HG03439 (cell line): ENCODE measurements around the gene MCCD1.
A peak's percentile ranks its signal among the peaks of the same experiment; 100 is the strongest.
"Not testable (repeated sequence)": the region's sequence is repeated elsewhere in the genome, so short reads cannot be mapped to it uniquely, and the experiment has no call there.

Source experiments
- ATAC-seq: cut with Tn5 transposase; IDR thresholded peaks from one replicate; pipeline ENCODE4 v1.9.1; 2021; ENCODE audit warnings: mild to moderate bottlenecking, moderate library complexity; ENCODE audit not compliant: unreplicated experiment

Gene MCCD1

GRCh38 chr6:31541658-31542521, 13.1 kb downstream of the MCCD1 start, which contains the start of gene DDX39B:
Gene DDX39B (minus strand): TSS chr6:31542003. CDS start chr6:31540532, 1,471 bp downstream.
- peak; percentile 73 for ATAC-seq

DNA sequence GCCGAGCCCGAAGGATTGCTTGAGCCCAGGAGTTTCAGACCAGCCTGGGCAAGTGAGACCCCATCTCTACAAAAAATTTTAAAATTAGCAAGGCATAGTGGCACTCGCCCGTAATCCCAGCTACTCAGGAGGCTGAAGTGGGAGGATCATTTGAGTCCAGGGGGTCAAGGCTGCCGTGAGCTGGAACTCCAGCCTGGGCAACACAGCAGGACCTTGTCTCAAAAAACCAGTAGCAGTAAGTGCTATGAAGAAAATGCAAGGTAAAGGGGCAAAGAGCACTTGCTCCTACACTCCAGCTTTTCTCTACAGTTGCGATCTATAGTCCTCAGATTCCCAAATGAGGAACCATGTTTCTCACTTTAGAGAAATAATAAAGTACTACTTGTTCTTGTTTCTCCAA, 14.9 kb downstream of the MCCD1 start:
- ATAC-seq: no peak

DNA sequence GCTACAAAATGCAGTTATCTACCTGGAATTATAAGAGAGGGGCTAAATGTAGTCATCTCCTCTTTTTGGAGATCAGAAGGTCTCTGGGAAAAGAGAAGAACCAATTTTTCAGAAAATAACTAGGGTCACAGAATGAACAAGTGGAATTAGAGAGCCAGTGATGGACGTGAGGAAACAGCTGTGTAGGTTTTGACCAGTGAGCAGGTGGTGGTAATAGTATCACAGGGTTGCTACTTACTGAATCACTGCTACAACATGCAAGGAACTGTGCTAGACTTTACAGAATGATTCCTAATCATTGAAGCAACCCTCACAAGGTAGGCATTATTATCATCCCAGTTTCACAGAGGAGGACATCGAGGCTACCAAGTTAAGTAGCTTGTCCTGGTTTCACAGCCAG, 15.9 kb downstream of the MCCD1 start:
- ATAC-seq: no peak

DNA sequence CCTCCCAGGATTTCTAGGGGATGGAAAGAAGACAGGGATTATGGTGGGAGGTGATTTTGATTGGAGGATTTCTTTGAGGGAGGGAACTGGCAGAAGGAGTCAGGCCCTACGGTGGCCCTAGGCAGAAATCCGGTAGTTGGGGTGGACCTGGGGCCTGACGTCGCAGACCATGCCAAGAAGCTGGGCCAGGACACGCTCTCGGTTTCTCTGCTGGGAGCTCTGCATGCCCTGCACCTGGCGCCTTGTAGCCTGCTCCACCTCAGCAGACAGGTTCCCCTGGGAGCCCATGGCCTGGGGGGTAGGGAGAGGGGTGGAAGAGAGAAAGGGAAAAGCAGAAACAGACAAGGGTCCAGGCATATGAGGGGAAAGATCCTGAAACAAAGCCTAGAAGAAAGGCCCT, 16.5 kb downstream of the MCCD1 start:
- ATAC-seq: no peak

GRCh38 chr6:31546339-31546957, 17.7 kb downstream of the MCCD1 start, which contains the start of gene ATP6V1G2:
Gene ATP6V1G2 (minus strand): TSS chr6:31546608. CDS start chr6:31546559, 49 bp downstream.
- peak; percentile 41 for ATAC-seq

- peak; percentile 58 for ATAC-seq
Observed at GRCh38 chr6:31546958-31547726, 18.4 kb downstream of the MCCD1 start, which contains the start of gene NFKBIL1. Gene NFKBIL1 (plus strand): TSS chr6:31547608. CDS start chr6:31547695, 87 bp downstream.

DNA sequence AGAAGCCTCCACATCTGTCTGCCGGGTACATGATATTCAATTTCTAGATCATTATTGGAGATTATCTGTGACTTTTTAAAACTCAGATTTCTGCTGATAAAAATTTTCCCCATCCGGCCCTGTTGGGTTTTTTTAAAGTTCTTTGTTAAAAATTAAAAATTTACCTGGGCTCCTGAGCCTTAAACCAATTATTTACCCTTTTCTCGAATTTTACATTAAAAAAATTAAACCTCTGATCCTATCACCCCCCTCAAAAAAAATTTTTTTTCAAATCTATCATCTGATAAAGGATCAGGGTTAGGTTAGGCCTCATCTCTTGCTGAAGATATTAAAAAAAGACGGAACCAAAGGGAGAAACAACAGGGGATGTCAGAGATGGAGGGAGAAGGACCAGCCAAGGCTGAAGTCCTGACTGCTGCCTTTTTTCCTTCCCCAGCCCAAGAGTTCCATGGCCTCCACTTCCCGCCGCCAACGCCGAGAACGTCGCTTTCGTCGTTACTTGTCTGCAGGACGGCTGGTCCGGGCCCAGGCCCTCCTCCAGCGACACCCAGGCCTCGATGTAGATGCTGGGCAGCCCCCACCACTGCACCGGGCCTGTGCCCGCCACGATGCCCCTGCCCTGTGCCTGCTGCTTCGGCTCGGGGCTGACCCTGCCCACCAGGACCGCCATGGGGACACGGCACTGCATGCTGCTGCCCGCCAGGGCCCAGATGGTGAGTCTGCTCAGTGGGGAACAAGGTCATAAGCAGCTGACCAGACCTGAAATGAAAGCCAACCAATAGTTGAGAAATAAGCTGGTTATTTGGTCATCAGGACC, 19.2 kb downstream of the MCCD1 start:
- ATAC-seq: no peak

GRCh38 chr6:31548544-31548873, 19.7 kb downstream of the MCCD1 start:
- no peak for ATAC-seq

DNA sequence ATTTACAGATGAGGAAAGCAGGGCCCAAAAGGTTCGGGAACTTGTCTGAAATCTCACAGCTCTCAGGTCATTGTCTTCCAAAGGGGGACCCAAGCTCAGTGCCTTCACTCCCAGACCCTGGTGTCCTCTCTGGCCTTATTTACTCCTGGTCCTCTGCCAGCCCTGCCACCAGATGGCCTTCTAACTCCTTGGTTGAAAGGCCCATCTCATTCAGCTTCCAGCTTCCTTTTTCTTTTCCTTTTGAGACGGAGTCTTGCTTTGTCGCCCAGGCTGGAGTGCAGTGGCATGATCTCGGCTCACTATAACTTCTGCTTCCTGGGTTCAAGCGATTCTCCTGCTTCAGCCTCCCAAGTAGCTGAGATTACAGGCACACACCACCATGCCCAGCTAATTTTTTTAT, 22.6 kb downstream of the MCCD1 start:
- ATAC-seq: not testable (repeated sequence)

- ATAC-seq: no peak
Observed at GRCh38 chr6:31556307-31556706, 27.5 kb downstream of the MCCD1 start.

GRCh38 chr6:31557443-31558317, 28.9 kb downstream of the MCCD1 start:
- no peak for ATAC-seq

- ATAC-seq: no peak
Observed at GRCh38 chr6:31558318-31558625, 29.5 kb downstream of the MCCD1 start.

- ATAC-seq: no peak
Observed at GRCh38 chr6:31558631-31559500, 30.1 kb downstream of the MCCD1 start.

DNA sequence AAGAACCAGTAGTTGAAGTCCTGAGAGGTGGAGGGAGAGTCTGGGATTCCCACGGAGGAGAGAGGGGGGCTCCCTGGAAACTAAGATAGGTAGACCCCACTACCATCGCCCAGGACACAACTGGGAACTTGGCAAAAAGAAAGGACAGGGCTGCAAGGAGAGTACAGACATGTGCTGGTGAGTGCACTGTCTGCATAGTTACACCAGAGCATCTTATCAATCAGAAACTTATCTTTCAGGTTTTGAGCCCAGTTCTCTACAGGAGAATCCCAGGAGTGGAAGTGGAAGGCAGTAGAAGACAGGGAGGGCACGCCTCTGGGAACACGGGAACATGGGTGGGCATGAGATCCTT, 30.8 kb downstream of the MCCD1 start:
- ATAC-seq: peak; percentile 7

GRCh38 chr6:31559958-31560696, 31.4 kb downstream of the MCCD1 start:
- peak; percentile 65 for ATAC-seq

GRCh38 chr6:31560697-31561058, 31.9 kb downstream of the MCCD1 start:
- ATAC-seq: no peak

DNA sequence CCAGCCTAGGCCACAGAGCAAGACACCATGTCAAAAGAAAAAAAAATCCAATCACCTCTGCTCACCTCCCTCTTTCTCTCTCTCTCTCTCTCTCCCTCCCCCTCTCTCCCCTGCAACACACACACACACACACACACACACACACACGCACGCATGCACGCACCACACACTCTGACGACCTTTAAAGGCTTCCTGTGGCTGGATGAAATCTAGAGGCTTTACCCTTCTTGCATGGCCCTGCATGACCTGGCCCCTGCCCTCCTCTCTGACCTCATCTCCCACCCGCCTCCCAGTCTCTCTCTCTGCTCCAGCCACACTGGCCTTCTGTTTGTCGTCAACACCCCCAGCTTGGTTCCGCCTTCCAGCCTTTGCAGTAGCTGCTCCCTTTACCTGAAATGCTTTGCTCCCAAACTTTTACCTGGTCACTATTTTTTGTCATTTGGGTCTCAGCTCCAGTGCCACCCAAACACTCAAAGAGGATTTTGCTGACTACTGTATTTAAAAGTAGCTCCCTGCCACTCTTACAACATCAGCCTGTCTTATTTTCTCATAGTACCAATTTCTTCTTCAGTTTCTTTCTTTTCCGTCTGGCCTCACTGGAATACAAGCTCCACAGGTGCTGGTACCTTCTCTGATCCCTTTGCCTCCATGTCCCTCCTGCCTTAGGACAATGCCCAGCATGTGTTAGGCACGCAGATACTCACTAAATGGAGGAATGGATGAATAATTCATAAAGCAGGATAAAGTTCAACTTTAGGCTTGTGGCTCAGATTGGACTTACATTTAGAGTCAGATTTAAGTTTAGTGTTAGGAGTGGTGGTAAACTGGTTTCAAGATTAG, 39.0 kb downstream of the MCCD1 start:
- ATAC-seq: no peak
